ENCODE data around the gene TMEFF2. TPM values are rescaled to one million over a fixed set of nuclear protein-coding genes. Genes with fewer than 3 reads are reported as not detected.

TMEFF2 gene
- total and polyA plus RNA-seq, 2 of the 8 experiments (the other 6 are each of a cell fraction or from before 2014, with no cell fraction given) = 0.91 to 3.7 TPM

DNA sequence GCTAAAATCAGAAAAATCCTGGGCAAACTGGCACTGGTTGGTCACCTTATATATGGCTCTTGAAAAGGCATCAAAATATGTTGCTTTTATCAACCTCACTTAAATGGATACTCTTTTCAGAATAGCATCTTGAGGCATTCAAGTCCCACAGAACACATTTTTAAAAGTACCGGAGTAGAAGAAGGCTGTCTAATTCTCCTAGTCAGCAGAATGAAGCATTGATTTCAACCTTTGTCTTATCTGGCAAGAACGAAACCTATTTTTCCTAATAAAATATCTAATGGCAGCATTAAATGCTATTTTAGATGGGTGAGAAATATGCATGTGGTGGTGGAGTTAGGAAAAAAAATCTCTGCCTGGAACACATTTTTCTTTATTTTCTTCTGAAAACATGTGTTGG lies 27.8 kb downstream of the TMEFF2 start:
- no peak overlapping the region for H4K5ac ChIP-seq (ENCODE audit: insufficient read length, low read depth, low read length)
- no peaks in the 10 kb centered on the region for H3K79me1 ChIP-seq (ENCODE audit: low read depth, low read length)
- no peak overlapping the region for H2BK12ac ChIP-seq (ENCODE audit: low read depth, low read length)
- H2AFZ ChIP-seq (ENCODE audit: low read length) = no peak overlapping the region
- H3K23ac ChIP-seq (ENCODE audit: insufficient read length) = no peak overlapping the region
- FAIRE-seq = no peak
- no peak overlapping the region for H2BK120ac ChIP-seq (replicated peaks; ENCODE audit: low read depth, low read length)
- H3K56ac ChIP-seq (replicated peaks; ENCODE audit: insufficient read length, low read depth, low read length) = no peak overlapping the region
- H3K27ac ChIP-seq (ENCODE audit: low read depth, low read length) = no peak overlapping the region
- H3K9me3 ChIP-seq (ENCODE audit: insufficient read depth in 2 of 2, low read depth in 1 of 2, low read length in 1 of 2) = no peaks in the 10 kb centered on the region
- H3K18ac ChIP-seq (ENCODE audit: extremely low read depth, low read length) = no peak overlapping the region
- ChIA-PET CTCF (ENCODE audit: partially characterized antibody) (no interaction called here), POLR2A (ENCODE audit: partially characterized antibody) (no interaction called here)
- no peaks in the 10 kb centered on the region for H4K20me1 ChIP-seq (replicated peaks in 1 of 2; ENCODE audit: control insufficient read depth in 1 of 2, insufficient read depth in 2 of 2, low read length in 2 of 2)
- H3K4me3 ChIP-seq (ENCODE audit: extremely low read depth in 1 of 4, insufficient read depth in 2 of 4, low read depth in 3 of 4, low read length in 4 of 4) = no peak overlapping the region
- H2BK20ac ChIP-seq (ENCODE audit: low read length) = no peak overlapping the region
- WGBS, 2 experiments (ENCODE audit: extremely low coverage in 1 of 2, insufficient coverage in 1 of 2, insufficient read length in 1 of 2, insufficient replicate concordance in 2 of 2, low coverage in 1 of 2, low lambda C conversion rate in 2 of 2, missing lambda C conversion rate in 1 of 2) = 48% methylated on average over 2 of the region's 2 CpGs; no CpG with 5 or more reads in 1 of the 2 experiments
- no peaks in the 10 kb centered on the region for H3K23me2 ChIP-seq (ENCODE audit: low read depth, low read length)
- H3K4me1 ChIP-seq (replicated peaks in 1 of 4; ENCODE audit: control insufficient read depth in 3 of 4, insufficient read depth in 4 of 4, low read length in 3 of 4) = no peaks in the 10 kb centered on the region
- no peaks in the 10 kb centered on the region for H3K36me3 ChIP-seq (ENCODE audit: control insufficient read depth in 2 of 4, insufficient read depth in 4 of 4, low read length in 3 of 4)
- no peak overlapping the region for H3K14ac ChIP-seq (ENCODE audit: insufficient read length)
- no peak overlapping the region for H4K91ac ChIP-seq (replicated peaks; ENCODE audit: insufficient read length, low read length)
- H4K8ac ChIP-seq (ENCODE audit: extremely low read depth, insufficient read depth, low read length) = no peak overlapping the region
- H3K4ac ChIP-seq (replicated peaks; ENCODE audit: insufficient read length, low read depth, low read length) = no peak overlapping the region
- DNase-seq (ENCODE audit: low read depth in 1 of 2, low spot score in 2 of 2) = no peak
- no peak overlapping the region for H2BK5ac ChIP-seq (ENCODE audit: low read depth, low read length)
- H3K9ac ChIP-seq (replicated peaks in 1 of 4; ENCODE audit: extremely low read depth in 1 of 4, low read depth in 3 of 4, low read length in 3 of 4) = no peak overlapping the region
- no peak overlapping the region for H2AK5ac ChIP-seq (ENCODE audit: low read depth, low read length)
- H3K27me3 ChIP-seq (replicated peaks in 1 of 4; ENCODE audit: control insufficient read depth in 3 of 4, extremely low read depth in 1 of 4, insufficient read depth in 3 of 4, low read length in 3 of 4) = no peaks in the 10 kb centered on the region
- no peak overlapping the region for H3K4me2 ChIP-seq (ENCODE audit: insufficient read depth in 1 of 2, low read depth in 2 of 2, low read length in 2 of 2)
- no peaks in the 10 kb centered on the region for H3K79me2 ChIP-seq (ENCODE audit: control insufficient read depth in 1 of 2, insufficient read depth in 2 of 2, low read length in 2 of 2)
- H2BK15ac ChIP-seq (ENCODE audit: low read length) = no peak overlapping the region
- TF ChIP-seq SP1 (IDR thresholded peaks at IDR 0.05; ENCODE audit: low read depth, low read length) (no peak), POLR2AphosphoS5 (IDR thresholded peaks at IDR 0.05; ENCODE audit: low read depth, low read length) (no peak), EP300 (IDR thresholded peaks at IDR 0.05; ENCODE audit: borderline replicate concordance in 1 of 2, low read depth in 2 of 2, low read length in 2 of 2) (no peak), RAD21 (IDR thresholded peaks at IDR 0.05 in 1 of 2, conservative IDR thresholded peaks at IDR 0.05 in 1 of 2; ENCODE audit: low read depth in 2 of 2, low read length in 2 of 2) (no peak), GABPA (IDR thresholded peaks at IDR 0.05; ENCODE audit: borderline replicate concordance, insufficient read depth, low read length) (no peak), POU5F1 (IDR thresholded peaks at IDR 0.05; ENCODE audit: low read depth, low read length) (no peak), CBX5 (IDR thresholded peaks at IDR 0.05; ENCODE audit: low read depth, low read length) (no peak), KDM4A (IDR thresholded peaks at IDR 0.05; ENCODE audit: low read depth, low read length, severe bottlenecking) (no peak), BCL11A (IDR thresholded peaks at IDR 0.05; ENCODE audit: low read depth in 2 of 2, low read length in 2 of 2) (no peak), CTBP2 (IDR thresholded peaks at IDR 0.05; ENCODE audit: borderline replicate concordance, insufficient read depth, insufficient read length, low read length) (no peak), TBP (IDR thresholded peaks at IDR 0.05; ENCODE audit: low read depth, low read length) (no peak), ASH2L (IDR thresholded peaks at IDR 0.05; ENCODE audit: low read length) (no peak)
- TF ChIP-seq, protein P1, sequence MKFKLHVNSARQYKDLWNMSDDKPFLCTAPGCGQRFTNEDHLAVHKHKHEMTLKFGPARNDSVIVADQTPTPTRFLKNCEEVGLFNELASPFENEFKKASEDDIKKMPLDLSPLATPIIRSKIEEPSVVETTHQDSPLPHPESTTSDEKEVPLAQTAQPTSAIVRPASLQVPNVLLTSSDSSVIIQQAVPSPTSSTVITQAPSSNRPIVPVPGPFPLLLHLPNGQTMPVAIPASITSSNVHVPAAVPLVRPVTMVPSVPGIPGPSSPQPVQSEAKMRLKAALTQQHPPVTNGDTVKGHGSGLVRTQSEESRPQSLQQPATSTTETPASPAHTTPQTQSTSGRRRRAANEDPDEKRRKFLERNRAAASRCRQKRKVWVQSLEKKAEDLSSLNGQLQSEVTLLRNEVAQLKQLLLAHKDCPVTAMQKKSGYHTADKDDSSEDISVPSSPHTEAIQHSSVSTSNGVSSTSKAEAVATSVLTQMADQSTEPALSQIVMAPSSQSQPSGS (IDR thresholded peaks at IDR 0.05; ENCODE audit: low read length) = no peak

All from H1 (cell line).